ENCODE data around the gene TCF25.
"Not testable (repeated sequence)": the region's sequence is repeated elsewhere in the genome, so short reads cannot be mapped to it uniquely, and the experiment has no call there.

Gene TCF25

DNA sequence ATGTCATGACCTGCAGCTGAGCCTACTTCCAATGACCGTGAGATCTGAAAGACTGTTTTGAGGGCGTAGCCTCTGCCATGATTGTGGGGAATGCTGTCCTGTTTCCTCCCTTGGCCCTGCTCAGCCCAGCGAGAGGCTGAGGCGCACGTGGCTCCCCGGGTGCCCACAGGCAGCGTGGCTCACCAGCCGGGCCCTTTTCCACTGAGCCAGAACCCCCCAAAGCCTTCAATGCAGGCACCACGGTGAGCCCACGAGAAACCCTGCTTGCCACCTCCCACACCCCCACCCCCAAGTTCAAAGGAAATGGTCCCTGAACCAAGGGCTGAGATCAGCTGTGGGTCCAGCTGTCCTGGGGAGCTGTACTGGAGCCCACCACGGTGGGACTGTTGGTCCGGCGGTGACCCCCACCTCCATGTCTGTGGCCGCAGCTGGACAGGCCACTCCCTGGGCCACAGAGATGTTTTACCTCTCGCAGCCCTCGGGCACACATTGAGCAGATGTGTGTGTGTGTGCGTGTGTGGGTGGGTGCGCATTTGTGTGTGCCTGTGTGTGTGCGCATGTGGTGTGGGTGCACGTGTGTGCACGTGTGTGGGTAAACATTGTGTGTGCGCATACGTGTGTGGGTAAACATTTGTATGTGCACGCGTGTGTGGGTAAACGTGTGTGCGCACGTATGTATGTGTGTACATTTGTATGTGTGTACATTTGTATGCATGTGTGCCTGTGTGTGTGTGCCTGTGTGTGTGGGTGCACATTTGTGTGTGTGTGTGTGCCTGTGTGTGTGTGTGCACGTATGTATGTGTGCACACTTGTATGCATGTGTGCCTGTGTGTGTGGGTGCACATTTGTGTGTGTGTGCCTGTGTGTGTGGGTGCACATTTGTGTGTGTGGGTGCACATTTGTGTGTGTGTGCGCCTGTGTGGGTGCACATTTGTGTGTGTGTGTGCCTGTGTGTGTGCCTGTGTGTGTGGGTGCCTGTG, 40.3 kb downstream of the TCF25 start:
- no peak for DNase-seq (ENCODE audit: low read depth)
- H3K4me3 ChIP-seq (ENCODE audit: low read depth, low read length): no peak overlapping the region
- TF ChIP-seq, protein P1, sequence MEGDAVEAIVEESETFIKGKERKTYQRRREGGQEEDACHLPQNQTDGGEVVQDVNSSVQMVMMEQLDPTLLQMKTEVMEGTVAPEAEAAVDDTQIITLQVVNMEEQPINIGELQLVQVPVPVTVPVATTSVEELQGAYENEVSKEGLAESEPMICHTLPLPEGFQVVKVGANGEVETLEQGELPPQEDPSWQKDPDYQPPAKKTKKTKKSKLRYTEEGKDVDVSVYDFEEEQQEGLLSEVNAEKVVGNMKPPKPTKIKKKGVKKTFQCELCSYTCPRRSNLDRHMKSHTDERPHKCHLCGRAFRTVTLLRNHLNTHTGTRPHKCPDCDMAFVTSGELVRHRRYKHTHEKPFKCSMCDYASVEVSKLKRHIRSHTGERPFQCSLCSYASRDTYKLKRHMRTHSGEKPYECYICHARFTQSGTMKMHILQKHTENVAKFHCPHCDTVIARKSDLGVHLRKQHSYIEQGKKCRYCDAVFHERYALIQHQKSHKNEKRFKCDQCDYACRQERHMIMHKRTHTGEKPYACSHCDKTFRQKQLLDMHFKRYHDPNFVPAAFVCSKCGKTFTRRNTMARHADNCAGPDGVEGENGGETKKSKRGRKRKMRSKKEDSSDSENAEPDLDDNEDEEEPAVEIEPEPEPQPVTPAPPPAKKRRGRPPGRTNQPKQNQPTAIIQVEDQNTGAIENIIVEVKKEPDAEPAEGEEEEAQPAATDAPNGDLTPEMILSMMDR (IDR thresholded peaks at IDR 0.05; ENCODE audit: insufficient read depth, low read depth, low read length, missing control alignments): no peak

DNA sequence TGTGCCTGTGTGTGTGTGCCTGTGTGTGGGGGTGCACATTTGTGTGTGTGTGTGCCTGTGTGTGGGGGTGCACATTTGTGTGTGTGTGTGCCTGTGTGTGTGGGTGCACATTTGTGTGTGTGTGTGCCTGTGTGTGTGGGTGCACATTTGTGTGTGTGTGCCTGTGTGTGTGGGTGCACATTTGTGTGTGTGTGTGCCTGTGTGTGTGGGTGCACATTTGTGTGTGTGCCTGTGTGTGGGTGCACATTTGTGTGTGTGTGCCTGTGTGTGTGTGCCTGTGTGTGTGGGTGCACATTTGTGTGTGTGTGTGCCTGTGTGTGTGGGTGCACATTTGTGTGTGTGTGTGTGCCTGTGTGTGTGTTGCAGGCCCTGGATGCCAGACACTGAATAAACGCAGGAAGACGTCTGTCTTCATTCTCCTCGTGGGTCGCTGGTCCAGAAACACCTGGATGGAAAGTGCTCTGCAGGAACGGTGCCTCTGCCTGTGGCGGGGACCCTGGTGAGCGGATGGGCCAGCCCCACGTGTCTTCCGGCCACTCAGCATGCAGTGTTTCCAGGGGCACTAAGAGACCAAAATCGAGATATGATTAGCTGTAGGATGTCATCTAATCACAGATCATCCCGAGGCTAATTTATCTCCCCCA, 41.4 kb downstream of the TCF25 start:
- DNase-seq (ENCODE audit: low read depth); H3K4me3 ChIP-seq (ENCODE audit: low read depth, low read length): not testable (repeated sequence)

DNA sequence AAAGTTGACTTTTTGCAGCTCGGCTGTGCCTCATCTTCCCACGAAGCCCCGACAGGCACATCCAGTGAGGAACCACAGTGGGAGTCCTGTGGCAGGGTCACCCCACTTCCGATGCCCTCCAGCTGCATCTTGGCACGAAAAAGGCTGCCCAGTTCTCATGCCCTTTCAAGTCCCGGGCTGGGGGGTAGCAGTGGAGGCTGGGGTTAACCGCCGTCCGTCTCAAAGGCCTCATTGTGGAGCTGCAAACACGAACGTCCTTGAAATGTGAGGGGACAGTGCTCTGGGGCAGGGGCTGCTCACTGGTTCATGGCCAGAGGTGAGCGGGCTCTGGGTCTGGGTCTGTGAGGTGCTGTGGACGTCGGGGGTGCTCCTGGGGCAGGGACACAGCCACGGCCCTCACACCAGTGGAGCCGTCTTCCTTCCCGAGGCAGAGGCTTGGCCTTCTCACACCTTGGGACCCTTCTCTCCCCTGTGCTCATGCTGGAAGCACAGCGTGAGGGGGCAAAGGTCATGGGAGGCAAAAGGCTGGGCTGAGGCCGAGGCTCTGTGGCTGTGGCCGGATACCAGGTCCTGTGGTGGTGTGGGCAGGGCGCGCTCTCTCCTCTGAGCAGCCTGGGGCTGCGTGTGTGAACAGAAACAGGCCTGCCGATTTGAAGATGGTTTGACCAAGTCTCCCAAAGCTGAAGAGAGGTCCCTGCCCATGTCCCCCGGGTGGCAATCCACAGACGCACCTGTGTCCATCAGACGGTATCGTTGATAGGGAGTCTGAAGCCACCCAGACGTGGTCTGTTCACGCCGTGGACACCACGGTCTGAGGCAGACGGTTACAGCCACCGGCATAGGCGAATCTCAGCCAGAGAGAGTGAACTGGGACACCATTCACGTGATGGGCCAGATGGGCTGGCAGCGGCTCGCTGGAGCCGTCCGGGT, 42.2 kb downstream of the TCF25 start:
- TF ChIP-seq, protein P1 (IDR thresholded peaks at IDR 0.05; ENCODE audit: insufficient read depth, low read depth, low read length, missing control alignments): no peak
- DNase-seq (ENCODE audit: low read depth): no peak
- H3K4me3 ChIP-seq (ENCODE audit: low read depth, low read length): no peak overlapping the region

DNA sequence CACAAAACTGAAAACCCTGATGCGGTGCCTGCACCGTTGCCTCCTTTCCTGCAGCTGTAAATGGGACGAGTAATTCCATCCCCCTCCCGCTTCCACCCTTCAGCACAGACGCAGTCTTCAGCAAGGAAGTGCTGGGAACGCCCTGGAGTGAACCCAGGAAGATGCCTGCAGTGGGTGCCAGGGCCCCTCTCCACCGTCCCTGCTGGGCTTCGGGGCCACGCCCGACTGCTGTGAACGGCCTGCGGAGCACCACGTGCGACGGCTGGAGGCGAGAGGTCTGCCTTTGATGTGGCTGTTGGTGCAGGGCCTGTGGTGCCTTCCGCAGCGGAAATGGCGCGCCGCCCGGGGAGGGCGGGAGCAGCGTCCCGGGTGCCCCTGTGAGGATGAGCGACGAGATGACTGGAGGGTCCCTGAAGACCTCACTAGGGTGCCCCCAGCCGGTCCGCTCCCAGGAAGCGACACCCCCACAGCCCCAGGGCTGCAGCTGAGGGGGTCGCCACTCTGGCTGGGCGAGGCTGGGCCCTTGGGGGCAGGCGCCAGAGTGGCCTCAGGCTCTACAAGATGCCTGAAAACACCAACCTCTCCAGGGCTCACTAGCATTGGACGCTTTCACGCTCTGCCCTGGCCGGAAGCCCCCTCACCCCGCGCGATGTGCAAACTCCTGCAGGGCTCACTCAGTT, 44.5 kb downstream of the TCF25 start:
- TF ChIP-seq, protein P1 (IDR thresholded peaks at IDR 0.05; ENCODE audit: insufficient read depth, low read depth, low read length, missing control alignments): no peak
- DNase-seq (ENCODE audit: low read depth): peak; percentile 94
- H3K4me3 ChIP-seq (ENCODE audit: low read depth, low read length): peak overlapping the region; percentile 65

DNA sequence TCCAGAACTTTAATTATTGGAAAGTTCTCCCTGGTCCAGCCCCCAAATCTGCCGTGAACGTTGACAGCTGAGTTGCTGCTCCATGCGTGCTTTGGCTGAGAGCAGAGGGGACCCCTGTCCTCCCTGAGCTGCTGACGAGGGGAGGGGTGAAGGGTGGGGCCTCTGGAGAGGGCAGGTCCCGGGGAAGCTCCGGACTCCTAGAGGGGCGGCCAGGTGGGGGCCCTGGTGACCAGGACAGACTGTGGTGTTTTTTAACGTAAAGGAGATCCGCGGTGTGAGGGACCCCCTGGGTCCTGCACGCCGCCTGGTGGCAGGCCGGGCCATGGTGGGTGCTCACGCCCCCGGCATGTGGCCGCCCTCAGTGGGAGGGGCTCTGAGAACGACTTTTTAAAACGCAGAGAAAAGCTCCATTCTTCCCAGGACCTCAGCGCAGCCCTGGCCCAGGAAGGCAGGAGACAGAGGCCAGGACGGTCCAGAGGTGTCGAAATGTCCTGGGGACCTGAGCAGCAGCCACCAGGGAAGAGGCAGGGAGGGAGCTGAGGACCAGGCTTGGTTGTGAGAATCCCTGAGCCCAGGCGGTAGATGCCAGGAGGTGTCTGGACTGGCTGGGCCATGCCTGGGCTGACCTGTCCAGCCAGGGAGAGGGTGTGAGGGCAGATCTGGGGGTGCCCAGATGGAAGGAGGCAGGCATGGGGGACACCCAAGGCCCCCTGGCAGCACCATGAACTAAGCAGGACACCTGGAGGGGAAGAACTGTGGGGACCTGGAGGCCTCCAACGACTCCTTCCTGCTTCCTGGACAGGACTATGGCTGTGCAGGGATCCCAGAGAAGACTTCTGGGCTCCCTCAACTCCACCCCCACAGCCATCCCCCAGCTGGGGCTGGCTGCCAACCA, 45.3 kb downstream of the TCF25 start, which contains the start of gene MC1R:
TSS of gene MC1R (plus strand) at position 410 of the 895 bp plus-strand sequence. CDS start at position 807, 397 bp downstream.
- TF ChIP-seq, protein P1 (IDR thresholded peaks at IDR 0.05; ENCODE audit: insufficient read depth, low read depth, low read length, missing control alignments): peak; percentile 49
- peak; percentile 58 for DNase-seq (ENCODE audit: low read depth)
- H3K4me3 ChIP-seq (ENCODE audit: low read depth, low read length): peak within 1 kb of the TSS; percentile 65
